Measurements from ENCODE around the gene DPP4.
"Not testable (repeated sequence)": the region's sequence is repeated elsewhere in the genome, so short reads cannot be mapped to it uniquely, and the experiment has no call there.

The DPP4 gene

GRCh38 chr2:162053066-162053807 lies 20.8 kb downstream of the DPP4 start:
- ATAC-seq (no peak), DNase-seq (no peak)
- H3K9me3 Mint-ChIP-seq: no peaks in the 10 kb centered on the region
- H3K4me1 Mint-ChIP-seq: peaks cover 48% of the 10 kb centered on the region
- no peak overlapping the region for H3K4me3 Mint-ChIP-seq
- H3K27me3 Mint-ChIP-seq: no peaks in the 10 kb centered on the region
- no peak overlapping the region for H3K27ac Mint-ChIP-seq

- ATAC-seq (no peak), DNase-seq (no peak)
- Mint-ChIP-seq H3K27me3 (no peaks in the 10 kb centered on the region), H3K9me3 (no peaks in the 10 kb centered on the region), H3K4me1 (peaks cover 23% of the 10 kb centered on the region), H3K4me3 (no peak overlapping the region), H3K27ac (no peak overlapping the region)
Observed at GRCh38 chr2:162050513-162050961, 23.5 kb downstream of the DPP4 start.

DNA sequence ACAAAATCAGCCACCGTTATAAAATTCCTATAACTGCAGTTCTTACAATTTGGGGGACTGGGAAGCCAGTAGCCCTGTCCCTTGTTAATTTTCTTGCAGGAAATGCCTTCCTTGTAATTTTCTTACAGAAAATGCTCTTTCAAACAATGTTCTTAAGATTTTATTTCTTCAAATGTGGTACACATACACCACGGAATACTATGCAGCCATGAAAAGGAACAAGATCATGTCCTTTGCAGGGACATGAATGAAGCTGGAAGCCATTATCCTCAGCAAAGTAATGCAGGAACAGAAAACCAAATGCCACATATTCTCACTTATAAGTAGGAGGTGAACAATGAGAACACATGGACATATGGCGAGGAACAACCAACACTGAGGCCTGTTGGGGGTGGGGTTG lies 24.9 kb downstream of the DPP4 start:
- not testable (repeated sequence) for DNase-seq, ATAC-seq, H3K27me3 Mint-ChIP-seq, H3K9me3 Mint-ChIP-seq, H3K4me3 Mint-ChIP-seq, H3K27ac Mint-ChIP-seq
- peaks cover 12% of the 10 kb centered on the region for H3K4me1 Mint-ChIP-seq

DNA sequence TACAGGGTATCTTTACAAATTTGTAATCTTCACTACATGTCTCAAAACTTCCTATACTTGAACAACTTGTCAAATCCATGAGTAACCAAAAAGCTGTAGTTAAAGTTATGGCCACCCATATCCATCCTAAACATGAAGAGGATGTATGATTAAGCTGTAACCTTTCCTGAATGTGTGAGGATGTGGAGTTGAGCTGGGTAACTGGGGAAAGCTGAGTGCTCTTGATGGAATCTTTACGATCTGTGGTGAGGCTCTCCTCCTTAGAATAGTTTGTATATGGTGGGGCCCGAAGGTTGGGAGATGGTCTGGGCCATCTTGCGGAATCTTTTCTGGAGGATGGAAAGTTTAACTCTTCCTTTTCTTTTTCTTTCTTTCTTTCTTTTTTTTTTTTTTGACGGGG lies 29.4 kb downstream of the DPP4 start:
- Mint-ChIP-seq H3K4me3 (no peak overlapping the region), H3K4me1 (peaks cover 6% of the 10 kb centered on the region), H3K27ac (no peak overlapping the region), H3K9me3 (no peaks in the 10 kb centered on the region), H3K27me3 (no peaks in the 10 kb centered on the region)
- ATAC-seq (no peak), DNase-seq (no peak)

DNA sequence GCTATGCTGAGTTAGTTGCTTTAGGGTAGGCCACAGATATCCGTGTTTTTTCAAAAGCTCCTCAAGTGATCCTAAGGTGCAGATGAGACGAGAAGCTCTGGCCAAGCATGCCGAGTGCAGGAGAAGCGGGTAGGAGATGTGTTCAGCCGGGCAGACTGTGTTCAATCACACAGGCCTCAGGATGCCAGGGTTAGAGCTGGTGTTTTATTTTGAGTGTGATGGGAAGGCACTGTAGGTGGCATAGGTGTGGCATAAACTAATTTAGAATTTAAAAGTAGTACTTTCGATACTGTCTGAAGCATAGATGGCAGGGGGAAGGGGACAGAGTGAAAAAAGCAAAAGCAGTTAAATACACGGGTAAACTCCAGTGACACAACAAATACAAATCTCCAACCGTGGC lies 30.9 kb downstream of the DPP4 start:
- Mint-ChIP-seq H3K4me3 (no peak overlapping the region), H3K9me3 (no peaks in the 10 kb centered on the region), H3K27ac (no peak overlapping the region), H3K27me3 (no peaks in the 10 kb centered on the region), H3K4me1 (peaks cover under 1% of the 10 kb centered on the region)
- DNase-seq: no peak
- ATAC-seq: no peak

GRCh38 chr2:162041485-162041884 lies 32.5 kb downstream of the DPP4 start:
- Mint-ChIP-seq H3K27ac (no peak overlapping the region), H3K9me3 (no peaks in the 10 kb centered on the region), H3K4me1 (no peaks in the 10 kb centered on the region), H3K27me3 (no peaks in the 10 kb centered on the region), H3K4me3 (no peak overlapping the region)
- DNase-seq (no peak), ATAC-seq (no peak)

GRCh38 chr2:162038725-162039124 lies 35.3 kb downstream of the DPP4 start:
- no peak for DNase-seq
- no peaks in the 10 kb centered on the region for H3K4me1 Mint-ChIP-seq
- ATAC-seq: no peak

GRCh38 chr2:162037886-162038285 lies 36.1 kb downstream of the DPP4 start:
- no peak overlapping the region for H3K27ac Mint-ChIP-seq

More at GRCh38 chr2:162038725-162039124, 35.3 kb downstream of the DPP4 start:
- H3K4me3 Mint-ChIP-seq: no peak overlapping the region
- H3K27me3 Mint-ChIP-seq: no peaks in the 10 kb centered on the region
- no peak overlapping the region for H3K27ac Mint-ChIP-seq
- no peaks in the 10 kb centered on the region for H3K9me3 Mint-ChIP-seq

DNA sequence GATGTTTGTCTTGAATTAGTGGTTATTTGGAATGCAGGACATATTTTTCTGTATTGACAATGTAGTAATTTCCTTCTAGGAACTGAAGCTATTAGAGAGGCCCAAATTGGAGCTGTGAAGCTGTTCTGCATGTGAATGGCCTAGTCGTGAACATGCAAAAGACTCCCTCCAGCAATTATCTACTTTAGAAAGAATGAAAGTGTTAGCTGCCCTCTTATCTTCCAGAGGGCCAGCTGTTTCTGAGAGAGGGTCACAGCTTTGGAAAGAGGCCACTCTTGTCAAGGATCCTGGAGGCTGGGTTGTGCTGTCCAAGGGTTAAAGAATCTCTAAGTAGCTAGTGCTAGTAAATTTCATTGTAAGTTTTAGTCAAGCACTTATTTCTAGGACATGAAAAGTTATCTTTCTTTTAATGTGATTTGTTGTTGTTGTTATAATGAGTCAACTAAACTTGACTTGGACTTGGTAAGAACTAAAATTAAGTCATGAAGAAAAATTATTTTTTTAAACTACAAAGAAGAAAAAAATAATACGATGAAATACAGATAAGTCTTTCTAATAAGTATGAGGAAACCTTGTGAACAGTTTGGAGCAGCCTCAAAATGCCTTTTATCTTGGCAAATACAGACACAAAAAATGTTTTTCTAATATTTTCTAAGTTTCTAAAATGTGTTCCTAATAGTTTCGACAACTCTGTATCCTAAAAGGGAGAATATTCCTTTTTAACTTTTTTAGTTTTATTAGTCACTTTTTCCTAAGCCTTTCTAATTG lies 36.8 kb downstream of the DPP4 start:
- H3K27me3 Mint-ChIP-seq: no peaks in the 10 kb centered on the region
- no peaks in the 10 kb centered on the region for H3K4me1 Mint-ChIP-seq
- H3K27ac Mint-ChIP-seq: no peak overlapping the region
- ATAC-seq (no peak), DNase-seq (no peak)
- no peak overlapping the region for H3K4me3 Mint-ChIP-seq
- H3K9me3 Mint-ChIP-seq: no peaks in the 10 kb centered on the region

More at GRCh38 chr2:162037886-162038285, 36.1 kb downstream of the DPP4 start:
- no peak overlapping the region for H3K4me3 Mint-ChIP-seq
- ATAC-seq: no peak
- no peaks in the 10 kb centered on the region for H3K9me3 Mint-ChIP-seq
- H3K4me1 Mint-ChIP-seq: no peaks in the 10 kb centered on the region
- no peak for DNase-seq
- no peaks in the 10 kb centered on the region for H3K27me3 Mint-ChIP-seq

DNA sequence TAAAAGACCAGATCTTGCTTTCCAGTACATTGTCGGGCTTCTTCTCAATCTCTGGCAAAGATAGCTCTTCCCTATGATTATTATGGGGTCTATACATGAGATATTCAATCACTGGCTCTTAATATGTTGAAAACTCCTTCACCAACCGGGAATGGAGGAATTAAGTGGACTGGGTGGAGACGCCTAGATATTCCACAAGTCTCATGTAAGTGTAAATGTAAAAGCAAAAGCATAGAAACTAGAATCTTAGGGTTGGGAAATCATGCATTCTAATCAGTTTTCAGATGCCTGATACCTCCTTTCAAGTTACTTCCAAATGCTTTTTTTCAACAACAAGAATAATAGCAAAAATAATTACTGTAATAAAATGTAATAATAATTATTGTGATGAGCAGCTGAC lies 38.0 kb downstream of the DPP4 start:
- Mint-ChIP-seq H3K27ac (no peak overlapping the region), H3K27me3 (no peaks in the 10 kb centered on the region), H3K4me3 (no peak overlapping the region), H3K4me1 (no peaks in the 10 kb centered on the region), H3K9me3 (no peaks in the 10 kb centered on the region)
- ATAC-seq (no peak), DNase-seq (no peak)

DNA sequence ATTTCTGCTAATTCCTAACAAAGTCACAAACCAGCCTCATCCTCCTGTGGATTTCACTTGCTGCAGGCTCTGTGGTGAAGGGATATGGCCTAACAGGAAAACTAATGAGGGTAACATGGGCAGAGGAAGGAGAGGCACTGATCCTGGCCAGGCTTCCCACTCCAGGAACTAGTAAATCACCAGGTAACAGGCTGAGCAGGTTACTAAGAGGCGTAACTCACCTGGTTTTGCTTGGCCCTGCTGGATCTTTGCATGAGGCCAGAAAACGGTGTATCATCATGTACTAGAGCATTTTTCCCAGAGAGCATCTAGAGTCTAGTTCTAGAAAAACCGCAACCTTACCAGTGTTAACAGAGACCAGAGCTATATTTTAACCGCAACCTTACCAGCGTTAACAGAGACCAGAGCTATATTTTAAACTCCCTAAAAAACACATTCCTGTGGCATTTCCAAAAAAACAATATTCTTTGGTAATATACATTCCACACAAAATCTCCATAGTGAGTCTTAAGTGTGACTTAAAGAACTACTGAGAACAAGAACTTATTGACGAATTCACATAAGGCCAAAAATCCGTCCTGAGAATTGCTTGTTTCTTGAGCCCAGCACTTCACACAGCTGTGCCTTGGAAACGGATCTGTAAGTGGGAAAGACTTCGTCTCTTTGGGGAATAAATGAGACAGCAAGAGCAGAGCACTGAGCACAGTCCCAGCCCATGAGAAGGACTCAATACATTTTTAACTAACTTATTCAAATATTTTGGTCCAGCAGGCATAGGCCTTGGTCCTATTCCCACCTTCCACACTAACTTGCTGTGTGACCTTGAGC lies 43.4 kb downstream of the DPP4 start:
- ATAC-seq (no peak), DNase-seq (no peak)
- peaks cover 19% of the 10 kb centered on the region for H3K4me1 Mint-ChIP-seq
- no peaks in the 10 kb centered on the region for H3K9me3 Mint-ChIP-seq
- no peaks in the 10 kb centered on the region for H3K27me3 Mint-ChIP-seq
- no peak overlapping the region for H3K4me3 Mint-ChIP-seq
- H3K27ac Mint-ChIP-seq: peak overlapping the region in 1 of 2 donors; percentile 28

GRCh38 chr2:162029287-162029901 lies 44.6 kb downstream of the DPP4 start:
- peak overlapping the region in 1 of 2 donors; percentile 30 for H3K27ac Mint-ChIP-seq

DNA sequence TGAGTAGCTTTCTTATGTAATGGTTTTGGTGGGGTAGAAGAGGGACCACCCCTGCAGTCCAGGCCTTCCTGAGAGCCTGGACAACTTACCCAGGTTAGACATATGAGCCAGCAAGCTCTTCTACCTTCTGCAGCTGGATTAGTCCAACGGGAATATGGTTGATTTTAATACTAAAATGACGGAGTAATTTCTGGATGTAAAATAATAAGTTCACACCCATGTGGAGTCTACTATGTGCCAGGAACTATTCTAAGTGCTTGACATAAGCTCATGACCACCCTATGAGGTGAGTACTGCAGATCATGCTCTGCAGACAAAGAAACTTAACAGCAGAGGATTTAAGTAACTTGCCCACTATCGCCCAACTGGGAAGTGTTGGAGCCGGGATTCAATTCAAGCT lies 45.5 kb downstream of the DPP4 start:
- DNase-seq (no peak), ATAC-seq (no peak)
- Mint-ChIP-seq H3K4me3 (no peak overlapping the region), H3K9me3 (no peaks in the 10 kb centered on the region), H3K4me1 (peaks cover 40% of the 10 kb centered on the region), H3K27ac (no peak overlapping the region), H3K27me3 (no peaks in the 10 kb centered on the region)

More at GRCh38 chr2:162029287-162029901, 44.6 kb downstream of the DPP4 start:
- Mint-ChIP-seq H3K4me1 (peaks cover 31% of the 10 kb centered on the region), H3K4me3 (no peak overlapping the region), H3K9me3 (no peaks in the 10 kb centered on the region), H3K27me3 (no peaks in the 10 kb centered on the region)
- ATAC-seq (no peak), DNase-seq (no peak)

- Mint-ChIP-seq H3K9me3 (no peaks in the 10 kb centered on the region), H3K27ac (peak overlapping the region in 1 of 2 donors; percentile 83), H3K4me1 (peaks cover 63% of the 10 kb centered on the region), H3K4me3 (peak overlapping the region; percentile 32 to 65), H3K27me3 (no peaks in the 10 kb centered on the region)
- peak; percentile 82 for ATAC-seq
- DNase-seq: peak in 1 of 2 donors; percentile 26
Observed at GRCh38 chr2:162025121-162025911, 48.7 kb downstream of the DPP4 start.

Data from stimulated activated naive CD8-positive, alpha-beta T cell treated with anti-CD3 and anti-CD28 coated beads, Interleukin-15, amount 100 ng/mL, for 72 hours (primary cell).